Glutamatergic neuron (in vitro differentiated cells): ENCODE results near the gene OR2AE1. TPM values are rescaled to one million over a fixed set of nuclear protein-coding genes. Genes with fewer than 3 reads are reported as not detected.

Experiments
- DNase-seq: peaks from one replicate; pipeline ENCODE4 v3.0.0; 2022
- H3K27ac Mint-ChIP-seq: one replicate; pipeline ENCODE4 v1.8.0; 2020; ENCODE audit warnings: mild to moderate bottlenecking, mixed read lengths, inconsistent platforms; ENCODE audit not compliant: unreplicated experiment
- H3K27me3 Mint-ChIP-seq: one replicate; pipeline ENCODE4 v1.8.0; 2020; ENCODE audit warnings: mild to moderate bottlenecking, moderate library complexity, mixed read lengths, inconsistent platforms; ENCODE audit not compliant: unreplicated experiment
- H3K36me3 Mint-ChIP-seq: one replicate; pipeline ENCODE4 v1.8.0; 2020; ENCODE audit warnings: mild to moderate bottlenecking, mixed read lengths, inconsistent platforms; ENCODE audit not compliant: unreplicated experiment
- H3K4me1 Mint-ChIP-seq: one replicate; pipeline ENCODE4 v1.8.0; 2020; ENCODE audit warnings: mild to moderate bottlenecking, low read depth, mixed read lengths, inconsistent platforms; ENCODE audit not compliant: unreplicated experiment
- H3K4me3 Mint-ChIP-seq: one replicate; pipeline ENCODE4 v1.8.0; 2020; ENCODE audit warnings: mild to moderate bottlenecking, mixed read lengths, inconsistent platforms; ENCODE audit not compliant: unreplicated experiment
- H3K9me3 Mint-ChIP-seq: one replicate; pipeline ENCODE4 v1.8.0; 2020; ENCODE audit warnings: mild to moderate bottlenecking, moderate library complexity, mixed read lengths, inconsistent platforms; ENCODE audit not compliant: unreplicated experiment
- CTCF ChIP-seq: fragments of 200-600 bp; sonication (generic); IDR thresholded peaks from one replicate; pipeline ENCODE4 v1.5.0; 2021; ENCODE audit not compliant: partially characterized antibody, unreplicated experiment
- total RNA-seq: library from RNA; stranded (reverse); fragmentation: NEBNext Ultra II Directional; extraction: Animal tissue kit (Norgen Biotek cat#: 25700); gene quantifications from one replicate; pipeline ENCODE4 v1.2.1, GENCODE V29; 2021; ENCODE audit not compliant: unreplicated experiment

The OR2AE1 gene
- total RNA-seq, 1 donor from 2014 or later = 0.39 TPM

- no peaks in the 10 kb centered on the region for H3K4me1 Mint-ChIP-seq
- H3K4me3 Mint-ChIP-seq = no peak overlapping the region
- no peaks in the 10 kb centered on the region for H3K36me3 Mint-ChIP-seq
These were observed 33.9 kb downstream of the OR2AE1 start for GRCh38 chr7:99842926-99843325.

GRCh38 chr7:99840136-99840869 lies 36.5 kb downstream of the OR2AE1 start:
- TF ChIP-seq CTCF = no peak
- no peaks in the 10 kb centered on the region for H3K4me1 Mint-ChIP-seq
- H3K4me3 Mint-ChIP-seq = no peak overlapping the region
- DNase-seq = no peak
- H3K27me3 Mint-ChIP-seq = no peaks in the 10 kb centered on the region
- H3K9me3 Mint-ChIP-seq = no peaks in the 10 kb centered on the region
- no peaks in the 10 kb centered on the region for H3K36me3 Mint-ChIP-seq
- no peak overlapping the region for H3K27ac Mint-ChIP-seq

More at GRCh38 chr7:99842926-99843325, 33.9 kb downstream of the OR2AE1 start:
- H3K9me3 Mint-ChIP-seq = no peaks in the 10 kb centered on the region
- no peak for DNase-seq
- TF ChIP-seq CTCF = no peak
- H3K27me3 Mint-ChIP-seq = no peaks in the 10 kb centered on the region
- H3K27ac Mint-ChIP-seq = no peak overlapping the region

- H3K27me3 Mint-ChIP-seq = no peaks in the 10 kb centered on the region
- no peak for DNase-seq
- TF ChIP-seq CTCF = no peak
- no peak overlapping the region for H3K27ac Mint-ChIP-seq
- H3K4me1 Mint-ChIP-seq = no peaks in the 10 kb centered on the region
- no peak overlapping the region for H3K4me3 Mint-ChIP-seq
- H3K9me3 Mint-ChIP-seq = no peaks in the 10 kb centered on the region
- no peaks in the 10 kb centered on the region for H3K36me3 Mint-ChIP-seq
These were observed 37.4 kb downstream of the OR2AE1 start for GRCh38 chr7:99839287-99840021.

GRCh38 chr7:99837649-99838361 lies 39.0 kb downstream of the OR2AE1 start:
- Mint-ChIP-seq H3K9me3 (no peaks in the 10 kb centered on the region), H3K4me1 (no peaks in the 10 kb centered on the region), H3K27me3 (no peaks in the 10 kb centered on the region), H3K36me3 (no peaks in the 10 kb centered on the region), H3K27ac (no peak overlapping the region), H3K4me3 (no peak overlapping the region)
- no peak for DNase-seq
- TF ChIP-seq CTCF = no peak
